Measurements from ENCODE around the gene LRRC61.

The LRRC61 gene

DNA sequence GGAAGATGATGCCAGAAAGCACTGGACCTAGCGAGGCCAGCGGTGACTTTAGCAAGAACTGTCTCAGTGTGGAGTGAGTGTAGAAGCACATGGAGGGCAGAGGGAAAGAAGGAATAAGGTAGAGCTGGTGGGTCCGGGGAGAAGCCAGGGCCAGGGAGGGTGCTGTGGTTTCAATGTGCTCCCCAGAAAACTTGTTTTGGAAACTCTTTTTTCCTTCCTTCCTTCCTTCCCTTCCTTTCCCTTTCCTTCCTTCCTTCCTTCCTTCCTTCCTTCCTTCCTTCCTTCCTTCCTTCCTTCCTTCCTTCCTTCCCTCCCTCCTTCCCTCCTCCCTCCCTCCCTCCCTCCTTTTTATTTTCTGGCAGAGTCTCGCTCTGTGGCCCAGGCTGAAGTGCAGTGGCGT, 23.8 kb downstream of the LRRC61 start:
- no peak overlapping the region for H2AFZ ChIP-seq (ENCODE audit: low read depth, low read length, severe bottlenecking)
- H3K4me3 ChIP-seq (ENCODE audit: insufficient read depth, low read length, poor library complexity, severe bottlenecking): no peak overlapping the region
- no peaks in the 10 kb centered on the region for H4K20me1 ChIP-seq (ENCODE audit: low read depth, low read length)
- no peak for TF ChIP-seq CTCF (IDR thresholded peaks at IDR 0.05; ENCODE audit: insufficient read depth, low read length, poor library complexity, severe bottlenecking)
- TF ChIP-seq EZH2phosphoT487 (conservative IDR thresholded peaks at IDR 0.05; ENCODE audit: low read length): no peak
- H3K9ac ChIP-seq (ENCODE audit: low read length): no peak overlapping the region
- no peaks in the 10 kb centered on the region for H3F3A ChIP-seq (ENCODE audit: insufficient read depth)
- no peak overlapping the region for H3K4me2 ChIP-seq (ENCODE audit: low read depth, low read length, poor library complexity, severe bottlenecking)
- no peaks in the 10 kb centered on the region for H3K79me2 ChIP-seq (ENCODE audit: insufficient read depth, low read length)
- no peak overlapping the region for H3K27ac ChIP-seq (ENCODE audit: low read depth, low read length)
- H3K9me3 ChIP-seq (ENCODE audit: insufficient read depth, low read length): no peaks in the 10 kb centered on the region
- no peaks in the 10 kb centered on the region for H3K27me3 ChIP-seq (ENCODE audit: low read length)
- H3K36me3 ChIP-seq (ENCODE audit: low read length): no peaks in the 10 kb centered on the region
- H3K9me2 ChIP-seq (replicated peaks; ENCODE audit: insufficient read depth, low read length): no peaks in the 10 kb centered on the region

- TF ChIP-seq EZH2phosphoT487 (conservative IDR thresholded peaks at IDR 0.05; ENCODE audit: low read length): no peak
- no peak for TF ChIP-seq CTCF (IDR thresholded peaks at IDR 0.05; ENCODE audit: insufficient read depth, low read length, poor library complexity, severe bottlenecking)
Measured at GRCh38 chr7:150351587-150352194, 28.5 kb downstream of the LRRC61 start.

GRCh38 chr7:150355666-150356059, 32.5 kb downstream of the LRRC61 start:
- Histone ChIP-seq H3F3A (ENCODE audit: insufficient read depth) (no peaks in the 10 kb centered on the region), H3K79me2 (ENCODE audit: insufficient read depth, low read length) (no peaks in the 10 kb centered on the region), H3K36me3 (ENCODE audit: low read length) (no peaks in the 10 kb centered on the region), H3K9me3 (ENCODE audit: insufficient read depth, low read length) (no peaks in the 10 kb centered on the region), H3K9me2 (replicated peaks; ENCODE audit: insufficient read depth, low read length) (no peaks in the 10 kb centered on the region), H3K4me2 (ENCODE audit: low read depth, low read length, poor library complexity, severe bottlenecking) (no peak overlapping the region), H4K20me1 (ENCODE audit: low read depth, low read length) (no peaks in the 10 kb centered on the region), H3K27me3 (ENCODE audit: low read length) (0 out of 2 replicates have a peak, but pooled peaks cover 3% of the 10 kb centered on the region), H3K9ac (ENCODE audit: low read length) (no peak overlapping the region), H3K4me3 (ENCODE audit: insufficient read depth, low read length, poor library complexity, severe bottlenecking) (no peak overlapping the region), H2AFZ (ENCODE audit: low read depth, low read length, severe bottlenecking) (no peak overlapping the region), H3K27ac (ENCODE audit: low read depth, low read length) (no peak overlapping the region)
- TF ChIP-seq EZH2phosphoT487 (conservative IDR thresholded peaks at IDR 0.05; ENCODE audit: low read length) (no peak), CTCF (IDR thresholded peaks at IDR 0.05; ENCODE audit: insufficient read depth, low read length, poor library complexity, severe bottlenecking) (no peak)

More at GRCh38 chr7:150351587-150352194, 28.5 kb downstream of the LRRC61 start:
- no peak overlapping the region for H2AFZ ChIP-seq (ENCODE audit: low read depth, low read length, severe bottlenecking)
- H4K20me1 ChIP-seq (ENCODE audit: low read depth, low read length): no peaks in the 10 kb centered on the region
- no peak overlapping the region for H3K4me2 ChIP-seq (ENCODE audit: low read depth, low read length, poor library complexity, severe bottlenecking)
- H3K9ac ChIP-seq (ENCODE audit: low read length): no peak overlapping the region
- no peaks in the 10 kb centered on the region for H3K27me3 ChIP-seq (ENCODE audit: low read length)
- no peaks in the 10 kb centered on the region for H3K9me2 ChIP-seq (replicated peaks; ENCODE audit: insufficient read depth, low read length)
- no peak overlapping the region for H3K4me3 ChIP-seq (ENCODE audit: insufficient read depth, low read length, poor library complexity, severe bottlenecking)
- H3K79me2 ChIP-seq (ENCODE audit: insufficient read depth, low read length): no peaks in the 10 kb centered on the region
- no peaks in the 10 kb centered on the region for H3F3A ChIP-seq (ENCODE audit: insufficient read depth)
- no peak overlapping the region for H3K27ac ChIP-seq (ENCODE audit: low read depth, low read length)
- no peaks in the 10 kb centered on the region for H3K9me3 ChIP-seq (ENCODE audit: insufficient read depth, low read length)
- no peaks in the 10 kb centered on the region for H3K36me3 ChIP-seq (ENCODE audit: low read length)

All from SU-DHL-6 (cell line).